LNCaP clone FGC (cell line): Measurements from ENCODE around the gene DOCK6.

Experiments
- DNase-seq: peaks from one replicate; pipeline ENCODE4 v3.0.0-alpha.2; 2011; ENCODE audit warnings: low read depth
- H3K4me3 ChIP-seq: 2 replicates; pipeline ENCODE4 v1.5.1; 2011; ENCODE audit warnings: mild to moderate bottlenecking, low read depth, low read length, control low read depth
- CTCF ChIP-seq: IDR thresholded peaks from 2 replicates; pipeline ENCODE4 v1.5.1; 2012; ENCODE audit warnings: mild to moderate bottlenecking; ENCODE audit not compliant: control insufficient read depth, insufficient read depth; ENCODE audit errors: extremely low read depth

The DOCK6 gene

DNA sequence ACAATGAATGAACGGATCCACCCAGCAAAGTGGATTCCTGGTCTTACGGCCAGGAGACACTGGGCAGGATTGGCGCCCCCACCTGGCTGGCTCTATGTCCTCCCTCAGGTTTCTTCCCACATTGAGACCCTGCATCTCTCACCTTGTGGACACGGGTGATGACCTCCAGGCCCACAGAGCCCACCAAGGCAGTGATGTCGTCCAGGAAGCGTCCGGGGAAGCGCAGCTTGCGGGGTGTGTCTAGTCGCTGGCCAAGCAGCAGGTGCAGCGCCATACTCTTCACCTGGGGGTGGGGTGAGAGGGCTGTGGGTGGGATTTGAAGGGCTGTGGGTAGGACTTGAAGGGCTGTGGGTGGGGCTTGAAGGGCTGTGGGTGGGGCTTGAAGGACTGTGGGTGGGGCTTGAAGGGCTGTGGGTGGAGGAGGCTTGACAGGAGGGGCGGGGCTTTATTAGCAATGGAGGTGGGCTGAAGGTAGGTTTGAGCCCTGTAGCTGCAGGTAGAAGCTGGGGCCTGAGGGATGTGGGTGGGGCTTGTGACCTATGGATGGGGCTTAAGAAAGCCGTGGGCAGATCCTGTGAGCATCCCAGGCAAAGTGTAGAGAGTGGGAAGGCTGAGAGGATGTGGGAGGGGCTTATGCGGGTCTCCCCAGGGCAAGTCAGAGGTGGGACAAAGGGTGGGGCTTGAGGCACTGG lies 35.0 kb downstream of the DOCK6 start:
- no peak for DNase-seq

DNA sequence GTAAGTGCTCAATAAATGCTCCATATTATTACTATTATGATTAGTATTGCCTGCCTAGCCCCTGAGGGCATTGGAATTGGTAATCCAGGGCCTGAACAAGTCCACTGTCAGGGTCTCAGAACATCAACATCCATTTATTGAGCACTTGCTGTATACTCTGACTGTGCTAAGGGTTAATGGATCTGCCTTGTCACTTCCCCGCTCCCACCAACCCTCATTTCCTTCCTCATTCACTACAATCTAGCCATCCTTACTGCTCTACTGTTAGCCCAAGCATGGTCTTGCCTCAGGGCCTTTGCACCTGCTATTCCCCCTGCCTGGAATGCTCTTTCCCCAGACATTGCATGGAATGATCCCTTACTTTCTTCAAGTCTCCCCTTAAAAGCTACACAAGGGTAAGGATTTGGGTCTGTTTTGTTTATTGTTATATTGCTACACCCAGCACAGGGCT lies 35.6 kb downstream of the DOCK6 start:
- no peak for TF ChIP-seq CTCF
- H3K4me3 ChIP-seq: no peak overlapping the region
- DNase-seq: no peak

More for the DNA sequence above, 35.0 kb downstream of the DOCK6 start:
- TF ChIP-seq CTCF: no peak
- H3K4me3 ChIP-seq: no peak overlapping the region

- no peak for TF ChIP-seq CTCF
These were observed 36.5 kb downstream of the DOCK6 start for GRCh38 chr19:11225815-11226214.

DNA sequence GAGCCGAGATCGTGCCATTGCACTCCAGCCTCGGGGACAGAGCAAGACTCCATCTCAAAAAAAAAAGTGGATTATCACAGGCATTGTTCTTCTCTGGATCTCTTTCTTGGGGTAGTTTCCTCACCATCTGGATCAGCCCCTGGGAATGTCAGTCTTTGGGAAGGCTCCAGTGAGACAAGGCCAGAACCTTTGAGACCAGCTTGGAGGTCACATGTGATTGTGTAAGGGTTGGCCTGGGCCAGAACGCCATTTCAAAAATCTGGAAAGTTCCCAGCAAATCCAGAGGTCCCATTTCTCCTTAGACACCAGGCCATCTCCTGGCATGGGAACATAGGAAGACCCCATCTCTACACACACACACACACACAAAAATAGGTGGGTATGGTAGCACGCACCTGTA lies 37.2 kb downstream of the DOCK6 start:
- TF ChIP-seq CTCF: no peak
- no peak overlapping the region for H3K4me3 ChIP-seq
- no peak for DNase-seq

More at GRCh38 chr19:11225815-11226214, 36.5 kb downstream of the DOCK6 start:
- no peak for DNase-seq
- H3K4me3 ChIP-seq: no peak overlapping the region

DNA sequence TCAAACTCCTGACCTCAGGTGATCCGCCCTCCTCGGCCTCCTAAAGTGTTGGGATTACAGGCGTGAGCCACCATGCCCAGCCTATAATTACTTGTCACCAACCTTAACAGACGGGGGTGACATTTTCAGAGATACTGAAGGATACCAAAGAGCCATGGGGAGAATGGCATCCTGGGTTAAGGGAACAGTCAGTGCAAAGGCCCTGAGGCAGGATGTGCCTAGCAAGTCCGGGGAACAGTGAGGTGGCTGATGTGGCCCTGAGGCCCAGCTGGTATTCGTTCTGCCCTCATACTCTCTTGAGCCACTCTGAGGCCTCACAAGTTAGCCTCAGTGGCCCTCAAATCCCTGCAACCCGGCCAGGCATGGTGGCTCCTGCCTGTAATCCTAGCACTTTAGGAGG lies 37.9 kb downstream of the DOCK6 start:
- DNase-seq: no peak
- TF ChIP-seq CTCF: no peak
- no peak overlapping the region for H3K4me3 ChIP-seq

GRCh38 chr19:11223200-11223599 lies 39.1 kb downstream of the DOCK6 start:
- DNase-seq: no peak
- TF ChIP-seq CTCF: no peak
- no peak overlapping the region for H3K4me3 ChIP-seq

DNA sequence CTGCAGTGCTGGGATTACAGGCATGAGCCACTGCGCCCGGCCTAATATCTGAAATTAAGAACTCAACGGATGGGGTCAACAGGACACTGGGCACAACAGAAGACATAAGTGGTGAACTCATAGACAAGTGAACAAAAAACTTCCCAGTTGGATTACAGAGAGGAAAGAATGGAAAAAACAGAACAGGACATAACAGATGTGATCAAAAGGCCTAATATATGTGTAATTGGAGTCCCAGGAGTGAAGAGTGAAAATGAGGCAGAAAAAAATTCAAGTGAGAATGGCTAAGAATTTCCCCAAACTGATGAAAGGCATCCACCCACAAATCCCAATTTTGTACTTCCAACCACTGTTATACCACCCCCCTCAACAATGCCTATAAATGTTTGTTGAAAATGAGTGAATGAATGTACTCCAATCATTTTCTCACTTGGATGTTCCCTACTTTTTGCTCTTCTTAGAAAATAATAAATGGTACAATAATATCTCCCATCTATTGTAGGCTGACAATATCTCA lies 41.2 kb downstream of the DOCK6 start:
- no peak for DNase-seq
- TF ChIP-seq CTCF: no peak

More for the DNA sequence above, 41.2 kb downstream of the DOCK6 start:
- H3K4me3 ChIP-seq: no peak overlapping the region
